HuH-7.5 (cell line): ENCODE measurements around the gene CAMKMT.

Experiments
- DNase-seq: peaks from one replicate; pipeline ENCODE4 v3.0.0; 2011; ENCODE audit warnings: low spot score

Gene CAMKMT

GRCh38 chr2:44692821-44693220, 331.1 kb downstream of the CAMKMT start:
- no peak for DNase-seq

GRCh38 chr2:44700824-44701223, 339.1 kb downstream of the CAMKMT start:
- no peak for DNase-seq

- no peak for DNase-seq
These were observed 343.6 kb downstream of the CAMKMT start for GRCh38 chr2:44705356-44705755.

DNA sequence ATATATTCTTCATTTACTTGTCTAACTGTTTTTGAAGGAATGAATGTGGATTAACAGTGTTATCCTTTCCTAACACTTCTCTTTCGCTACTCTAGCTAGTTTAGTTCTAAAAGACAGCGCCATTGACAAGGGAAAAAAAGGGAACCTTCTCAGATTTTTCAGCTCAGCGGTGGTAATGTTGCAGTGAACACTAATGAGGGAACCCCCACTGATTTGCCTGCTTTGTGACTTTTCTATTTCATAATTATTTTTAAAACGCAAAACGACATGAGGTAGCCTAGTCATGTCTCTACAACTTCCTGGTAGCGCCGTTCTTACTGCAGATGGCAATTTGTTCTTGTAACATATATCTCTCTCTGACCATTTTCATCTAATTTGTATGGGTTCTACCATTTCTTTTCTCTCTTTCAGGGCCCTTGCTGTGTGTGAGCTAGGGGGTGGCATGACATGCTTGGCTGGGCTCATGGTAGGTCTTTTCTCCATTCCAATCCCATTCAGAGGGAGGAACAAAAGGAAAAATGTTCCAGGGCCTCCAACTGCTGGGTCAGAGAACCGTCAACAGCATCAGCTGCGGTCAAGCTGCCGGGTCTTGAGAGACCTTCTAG, 344.2 kb downstream of the CAMKMT start:
- DNase-seq, result no peak

GRCh38 chr2:44706681-44707553, 345.2 kb downstream of the CAMKMT start:
- no peak for DNase-seq

- DNase-seq, result no peak
These were observed 346.4 kb downstream of the CAMKMT start for GRCh38 chr2:44707945-44708660.

- no peak for DNase-seq
These were observed 346.9 kb downstream of the CAMKMT start for GRCh38 chr2:44708661-44709000.

DNA sequence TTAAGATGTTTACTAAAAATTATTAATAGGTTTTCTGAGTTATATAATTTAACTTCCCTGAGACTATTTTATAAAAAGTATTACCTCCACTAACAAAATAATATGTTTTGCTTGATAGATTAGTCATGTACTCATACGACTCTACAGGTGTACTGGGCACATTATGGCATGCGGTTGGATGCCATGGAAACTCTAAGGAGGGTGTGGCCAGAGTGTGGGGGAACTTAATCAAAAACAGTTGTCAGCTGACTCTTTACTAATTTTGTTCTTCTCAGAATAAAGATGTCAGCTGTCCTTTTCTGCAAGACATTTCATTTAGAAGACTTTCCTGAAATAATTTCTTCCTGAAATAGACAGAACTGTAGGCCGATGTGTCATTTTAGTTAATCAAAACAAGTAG, 351.4 kb downstream of the CAMKMT start:
- DNase-seq, result no peak

DNA sequence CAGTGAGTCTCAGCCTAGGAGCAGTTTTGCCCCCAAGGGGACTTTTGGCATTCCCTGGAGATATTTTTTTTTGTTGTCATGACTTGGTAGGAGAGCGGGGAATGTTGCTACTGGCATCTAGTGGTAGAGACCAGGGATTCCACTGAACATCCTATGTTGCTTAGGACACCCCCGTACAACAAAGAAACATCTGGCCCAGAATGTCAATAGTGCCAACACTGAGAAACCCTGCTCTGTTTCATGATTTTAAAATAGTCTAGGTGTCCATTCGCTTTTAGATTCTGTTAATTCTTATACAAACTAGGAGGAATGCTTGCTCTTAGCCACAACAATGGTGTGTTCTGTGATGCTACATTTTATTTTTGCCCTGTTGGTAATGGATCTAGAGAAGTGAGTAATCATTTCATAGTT, 353.9 kb downstream of the CAMKMT start:
- no peak for DNase-seq

DNA sequence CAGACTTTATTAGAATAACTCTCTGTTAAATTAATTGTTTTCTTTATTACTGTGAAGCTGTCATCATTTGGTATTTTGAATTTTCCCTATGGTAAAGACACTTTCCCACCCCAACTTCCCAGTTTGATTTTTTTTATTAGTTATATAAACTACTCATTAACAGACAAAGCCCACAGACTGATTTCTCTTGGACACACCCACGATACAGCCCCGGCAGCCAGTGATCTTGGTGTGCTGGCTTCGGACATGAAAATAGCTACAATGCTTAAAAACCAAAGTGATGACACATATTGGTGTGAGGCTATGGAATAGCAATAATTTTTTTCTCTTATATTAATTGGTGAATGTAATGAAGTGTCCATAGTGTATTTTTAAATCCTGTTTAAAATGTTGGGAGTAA, 354.4 kb downstream of the CAMKMT start:
- DNase-seq, result no peak

DNA sequence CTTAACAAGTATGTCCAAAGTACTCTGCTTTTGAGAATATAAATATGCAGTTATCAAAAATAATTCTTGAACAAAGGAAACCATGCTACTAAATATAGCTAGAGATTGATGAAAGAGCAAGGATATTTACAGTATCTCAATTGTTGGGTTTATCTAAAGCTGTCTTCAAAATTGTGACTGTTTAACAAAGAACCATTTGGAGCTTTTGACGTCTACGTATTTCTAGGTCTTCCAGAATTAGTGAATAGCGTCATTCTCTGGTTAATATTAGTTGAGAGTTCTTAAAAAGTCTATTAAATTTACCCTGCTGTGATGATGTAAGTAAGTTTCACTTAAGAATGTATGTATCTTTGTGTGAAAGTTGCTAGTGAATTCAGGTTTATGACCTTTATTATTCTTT, 356.7 kb downstream of the CAMKMT start:
- no peak for DNase-seq

DNA sequence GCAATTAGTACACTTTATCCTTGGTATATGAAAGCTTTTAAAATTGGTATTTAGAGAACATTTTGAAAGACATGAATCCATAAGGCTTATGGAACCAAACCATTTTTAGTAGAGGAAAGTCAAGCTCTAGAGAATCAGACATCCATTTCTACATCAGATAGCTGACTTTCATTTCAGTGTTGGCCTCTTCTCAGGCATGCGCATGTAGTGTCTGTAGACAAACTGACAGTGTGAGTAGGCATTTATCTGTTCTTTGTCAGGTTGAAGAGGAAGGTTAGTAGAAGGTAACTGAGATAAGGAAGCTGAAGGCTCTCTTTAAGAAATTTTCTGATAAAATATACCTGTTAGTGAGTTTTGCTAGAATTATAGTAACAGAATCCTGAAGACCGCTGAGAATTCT, 357.8 kb downstream of the CAMKMT start:
- DNase-seq, result no peak

GRCh38 chr2:44722026-44722625, 360.4 kb downstream of the CAMKMT start:
- DNase-seq, result no peak

GRCh38 chr2:44723921-44724320, 362.2 kb downstream of the CAMKMT start:
- DNase-seq, result no peak

GRCh38 chr2:44730593-44730992, 368.8 kb downstream of the CAMKMT start:
- DNase-seq, result no peak

DNA sequence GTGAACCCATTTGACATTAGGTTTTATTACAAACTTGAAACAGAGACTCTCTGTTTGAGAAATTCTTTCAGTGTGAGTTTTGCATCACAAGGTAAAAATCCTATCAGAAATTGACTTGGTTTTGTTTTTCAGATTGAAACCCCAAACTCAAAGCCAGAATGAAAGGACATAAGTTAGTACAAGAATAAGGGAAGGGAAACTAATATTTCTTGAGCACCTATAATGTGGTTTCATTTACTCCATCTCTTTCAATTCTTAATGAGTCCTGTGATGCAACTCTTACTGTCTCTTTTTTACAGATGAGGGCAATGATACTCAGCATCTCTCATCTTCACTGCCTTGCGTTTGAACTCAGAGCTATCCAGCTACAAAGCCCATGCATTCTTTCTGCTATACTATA, 369.8 kb downstream of the CAMKMT start:
- no peak for DNase-seq

DNA sequence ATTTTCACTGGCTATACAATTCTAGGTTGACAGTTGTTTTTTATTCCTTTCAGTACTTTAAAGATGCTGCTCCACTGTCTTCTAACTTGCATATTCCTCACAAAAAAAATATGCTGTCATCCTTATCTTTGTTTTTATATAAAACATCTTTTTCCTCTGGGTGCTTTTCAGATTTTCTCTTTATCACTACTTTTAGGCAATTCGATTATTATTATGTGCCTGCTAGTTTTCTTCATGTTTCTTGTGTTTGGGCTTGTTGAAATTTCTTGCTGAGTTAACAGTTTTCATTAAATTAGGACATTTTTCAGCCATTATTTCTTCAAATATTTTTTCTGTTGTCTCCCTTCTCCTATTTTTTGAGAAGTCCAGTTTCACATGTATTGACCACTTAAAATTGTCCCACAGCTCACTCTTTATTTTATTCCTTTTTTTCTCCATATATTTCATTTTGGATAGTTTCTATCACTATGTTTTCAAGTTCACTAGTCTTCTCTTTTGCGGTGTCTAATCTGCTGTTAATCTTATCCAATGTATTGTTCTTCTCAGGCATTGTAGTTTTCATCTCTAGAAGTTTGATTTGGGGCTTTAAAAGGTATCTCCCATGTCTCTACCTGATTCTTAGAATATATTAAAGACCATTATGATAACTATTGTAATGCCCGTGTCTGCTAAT, 374.7 kb downstream of the CAMKMT start:
- no peak for DNase-seq

DNA sequence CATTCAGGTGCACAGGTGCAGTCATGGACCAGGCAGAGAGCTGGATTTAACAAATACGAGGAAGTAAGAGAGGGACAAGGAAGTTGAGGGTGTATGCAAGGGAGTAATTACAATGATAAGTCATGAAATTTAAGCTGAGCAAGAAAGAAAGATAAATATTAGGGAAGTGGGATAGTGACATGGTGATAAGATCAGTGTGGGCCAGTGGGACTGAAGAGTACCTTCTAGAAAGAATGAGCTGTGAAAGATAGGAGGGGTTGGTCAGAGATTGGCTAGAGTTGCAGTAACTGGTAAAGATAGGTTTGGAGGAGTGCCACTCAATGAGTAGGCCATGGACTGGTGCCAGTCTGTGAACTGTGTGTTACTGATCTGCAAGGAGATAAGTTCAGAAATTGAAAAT, 378.9 kb downstream of the CAMKMT start:
- DNase-seq, result no peak

DNA sequence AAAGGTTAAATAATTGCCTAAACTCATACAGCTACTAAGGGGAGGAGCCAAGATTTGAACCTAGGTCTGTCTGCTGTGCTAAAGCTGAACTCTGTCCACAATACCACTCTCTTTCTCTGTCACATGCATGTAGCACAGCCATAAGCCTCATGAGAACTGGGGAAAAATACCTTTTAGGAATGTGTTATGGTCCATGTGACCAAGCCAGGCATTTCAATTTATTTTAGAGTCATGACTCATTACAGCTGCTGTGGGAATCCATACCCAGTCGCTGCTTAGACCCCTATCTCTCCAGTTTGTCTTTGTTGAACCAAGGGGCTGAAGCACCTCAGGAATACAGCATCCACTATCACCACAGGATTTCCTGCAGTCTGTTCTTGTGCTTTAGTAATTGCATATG, 379.8 kb downstream of the CAMKMT start:
- no peak for DNase-seq

- no peak for DNase-seq
These were observed 380.3 kb downstream of the CAMKMT start for GRCh38 chr2:44742057-44742456.

DNA sequence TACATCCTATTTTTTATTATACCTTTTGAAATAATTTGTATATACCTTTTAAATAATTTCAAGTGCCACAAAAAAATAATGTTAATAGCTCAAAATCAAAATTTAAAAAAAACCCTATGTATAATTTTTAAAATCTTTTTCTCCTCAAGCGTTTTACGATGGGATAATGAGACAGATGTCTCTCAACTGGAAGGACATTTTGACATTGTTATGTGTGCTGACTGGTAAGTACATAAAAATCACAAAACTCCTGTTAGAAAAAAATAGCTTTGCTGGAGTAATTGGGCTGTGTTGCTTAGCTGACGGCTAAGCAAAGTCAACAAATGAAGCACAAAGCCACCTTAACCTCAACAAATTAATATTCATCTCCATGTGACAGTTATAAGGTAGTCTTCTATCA, 381.7 kb downstream of the CAMKMT start:
- DNase-seq, result no peak
